Measurements from ENCODE around the gene TTC21A.

TTC21A gene

GRCh38 chr3:39157359-39157758 lies 49.9 kb downstream of the TTC21A start:
- TF ChIP-seq CTCF (IDR thresholded peaks at IDR 0.05; ENCODE audit: control insufficient read depth, insufficient read depth, low read depth, low read length, missing control alignments) = no peak
- no peak overlapping the region for H3K4me3 ChIP-seq (ENCODE audit: control insufficient read depth, low read depth, low read length)
- DNase-seq (ENCODE audit: low read depth) = no peak

- H3K4me3 ChIP-seq (ENCODE audit: control insufficient read depth, low read depth, low read length) = no peak overlapping the region
- no peak for TF ChIP-seq CTCF (IDR thresholded peaks at IDR 0.05; ENCODE audit: control insufficient read depth, insufficient read depth, low read depth, low read length, missing control alignments)
- DNase-seq (ENCODE audit: low read depth) = no peak
These were observed 50.8 kb downstream of the TTC21A start for GRCh38 chr3:39158148-39158715.

- DNase-seq (ENCODE audit: low read depth) = no peak
- no peak overlapping the region for H3K4me3 ChIP-seq (ENCODE audit: control insufficient read depth, low read depth, low read length)
- TF ChIP-seq CTCF (IDR thresholded peaks at IDR 0.05; ENCODE audit: control insufficient read depth, insufficient read depth, low read depth, low read length, missing control alignments) = no peak
These were observed 56.9 kb downstream of the TTC21A start for GRCh38 chr3:39164414-39164813.

- TF ChIP-seq CTCF (IDR thresholded peaks at IDR 0.05; ENCODE audit: control insufficient read depth, insufficient read depth, low read depth, low read length, missing control alignments) = no peak
- H3K4me3 ChIP-seq (ENCODE audit: control insufficient read depth, low read depth, low read length) = no peak overlapping the region
- DNase-seq (ENCODE audit: low read depth) = no peak
These were observed 58.0 kb downstream of the TTC21A start for GRCh38 chr3:39165518-39165917.

GRCh38 chr3:39166134-39166710 lies 58.7 kb downstream of the TTC21A start:
- no peak for TF ChIP-seq CTCF (IDR thresholded peaks at IDR 0.05; ENCODE audit: control insufficient read depth, insufficient read depth, low read depth, low read length, missing control alignments)
- peak; percentile 93 for DNase-seq (ENCODE audit: low read depth)
- H3K4me3 ChIP-seq (ENCODE audit: control insufficient read depth, low read depth, low read length) = no peak overlapping the region

GRCh38 chr3:39166932-39167532 lies 59.6 kb downstream of the TTC21A start:
- H3K4me3 ChIP-seq (ENCODE audit: control insufficient read depth, low read depth, low read length) = no peak overlapping the region
- peak; percentile 97 for DNase-seq (ENCODE audit: low read depth)
- TF ChIP-seq CTCF (IDR thresholded peaks at IDR 0.05; ENCODE audit: control insufficient read depth, insufficient read depth, low read depth, low read length, missing control alignments) = no peak
